IgD-negative memory B cell (primary cell): Measurements from ENCODE around the gene TWNK. TPM values are rescaled to one million over a fixed set of nuclear protein-coding genes. Genes with fewer than 3 reads are reported as not detected.

ENCODE experiments used
- H3K27ac Mint-ChIP-seq, 3 donors: one replicate each; pipeline ENCODE4 v1.8.0; 2020 to 2022; ENCODE audit warnings: mild to moderate bottlenecking in 3 of 3, mixed read lengths in 3 of 3, moderate library complexity in 1 of 3
- H3K27me3 Mint-ChIP-seq: one replicate; pipeline ENCODE4 v1.8.0; 2021; ENCODE audit warnings: mixed read lengths
- H3K36me3 Mint-ChIP-seq: one replicate; pipeline ENCODE4 v1.8.0; 2020; ENCODE audit warnings: mild to moderate bottlenecking, mixed read lengths
- H3K4me1 Mint-ChIP-seq, 3 donors: one replicate each; pipeline ENCODE4 v1.8.0; 2020 to 2022; ENCODE audit warnings: mixed read lengths in 3 of 3, mild to moderate bottlenecking in 1 of 3
- H3K4me3 Mint-ChIP-seq, 4 donors: one replicate each; pipeline ENCODE4 v1.8.0; 2020 to 2022; ENCODE audit warnings: mild to moderate bottlenecking in 4 of 4, mixed read lengths in 4 of 4, moderate library complexity in 3 of 4
- H3K9me3 Mint-ChIP-seq, 3 donors: one replicate each; pipeline ENCODE4 v1.8.0; 2020 to 2021; ENCODE audit warnings: mixed read lengths in 3 of 3, mild to moderate bottlenecking in 1 of 3
- polyA plus RNA-seq: library from polyadenylated mRNA; unstranded; fragments of 300-500 nt; fragmentation: Illumina TruSeq; gene quantifications from one replicate; pipeline ENCODE4 v1.2.3, GENCODE V29; 2021

The TWNK gene
- polyA plus RNA-seq, 1 donor from 2014 or later: 13.6 TPM

GRCh38 chr10:100981178-100981772 is 6.1 kb upstream of the TWNK start:
- Mint-ChIP-seq H3K27me3 (no peaks in the 10 kb centered on the region), H3K4me1 (peaks cover 0 to 6% (median 5%) of the 10 kb centered on the region in 3 donors), H3K36me3 (no peaks in the 10 kb centered on the region), H3K9me3 (no peaks in the 10 kb centered on the region), H3K4me3 (peak overlapping the region in 1 of 4 donors; percentile 55), H3K27ac (no peak overlapping the region)

- peaks cover 12 to 20% (median 13%) of the 10 kb centered on the region in 3 donors for H3K4me1 Mint-ChIP-seq
- no peaks in the 10 kb centered on the region for H3K27me3 Mint-ChIP-seq
- no peaks in the 10 kb centered on the region for H3K9me3 Mint-ChIP-seq
- H3K36me3 Mint-ChIP-seq: peaks cover 2% of the 10 kb centered on the region
- no peak overlapping the region for H3K27ac Mint-ChIP-seq
- peak overlapping the region in 1 of 4 donors; percentile 56 for H3K4me3 Mint-ChIP-seq
Observed at GRCh38 chr10:100982916-100983830, 4.2 kb upstream of the TWNK start.

GRCh38 chr10:100983868-100984671 is 3.3 kb upstream of the TWNK start:
- peaks cover 2% of the 10 kb centered on the region for H3K36me3 Mint-ChIP-seq
- peak overlapping the region in 2 of 4 donors; percentile 56 to 70 for H3K4me3 Mint-ChIP-seq
- no peaks in the 10 kb centered on the region for H3K27me3 Mint-ChIP-seq
- H3K27ac Mint-ChIP-seq: peak overlapping the region in 1 of 3 donors; percentile 57
- peaks cover 12 to 20% (median 13%) of the 10 kb centered on the region in 3 donors for H3K4me1 Mint-ChIP-seq
- no peaks in the 10 kb centered on the region for H3K9me3 Mint-ChIP-seq

GRCh38 chr10:100984672-100985177 is 2.6 kb upstream of the TWNK start:
- Mint-ChIP-seq H3K9me3 (no peaks in the 10 kb centered on the region), H3K36me3 (peaks cover 2% of the 10 kb centered on the region), H3K4me3 (peak overlapping the region in 1 of 4 donors; percentile 2), H3K27me3 (no peaks in the 10 kb centered on the region), H3K4me1 (peaks cover 12 to 25% (median 13%) of the 10 kb centered on the region in 3 donors), H3K27ac (peak overlapping the region in 1 of 3 donors; percentile 57)

GRCh38 chr10:100985336-100985735 is 2.0 kb upstream of the TWNK start:
- peak overlapping the region; percentile 2 to 95 (median 19) for H3K4me3 Mint-ChIP-seq
- H3K36me3 Mint-ChIP-seq: peaks cover 2% of the 10 kb centered on the region
- H3K9me3 Mint-ChIP-seq: no peaks in the 10 kb centered on the region
- no peak overlapping the region for H3K27ac Mint-ChIP-seq
- no peaks in the 10 kb centered on the region for H3K27me3 Mint-ChIP-seq
- peaks cover 13 to 26% (median 13%) of the 10 kb centered on the region in 3 donors for H3K4me1 Mint-ChIP-seq

- H3K27ac Mint-ChIP-seq: peak overlapping the region in 1 of 3 donors; percentile 71
- peaks cover 5% of the 10 kb centered on the region for H3K36me3 Mint-ChIP-seq
- H3K4me3 Mint-ChIP-seq: peak overlapping the region; percentile 95 to 96 (median 95)
- peaks cover 13 to 30% (median 17%) of the 10 kb centered on the region in 3 donors for H3K4me1 Mint-ChIP-seq
- no peaks in the 10 kb centered on the region for H3K27me3 Mint-ChIP-seq
- H3K9me3 Mint-ChIP-seq: no peaks in the 10 kb centered on the region
Observed at GRCh38 chr10:100986623-100986951, 756 bp upstream of the TWNK start.

GRCh38 chr10:100987685-100988049 is 324 bp downstream of the TWNK start:
- H3K27me3 Mint-ChIP-seq: no peaks in the 10 kb centered on the region
- no peaks in the 10 kb centered on the region for H3K9me3 Mint-ChIP-seq
- H3K4me1 Mint-ChIP-seq: peaks cover 11 to 30% (median 17%) of the 10 kb centered on the region in 3 donors
- H3K27ac Mint-ChIP-seq: peak overlapping the region; percentile 16 to 93 (median 85)
- H3K4me3 Mint-ChIP-seq: peak overlapping the region; percentile 95 to 96 (median 95)
- H3K36me3 Mint-ChIP-seq: peaks cover 5% of the 10 kb centered on the region

- H3K27ac Mint-ChIP-seq: peak overlapping the region in 2 of 3 donors; percentile 16 to 93
- peaks cover 5% of the 10 kb centered on the region for H3K36me3 Mint-ChIP-seq
- no peaks in the 10 kb centered on the region for H3K9me3 Mint-ChIP-seq
- peaks cover 11 to 30% (median 17%) of the 10 kb centered on the region in 3 donors for H3K4me1 Mint-ChIP-seq
- H3K27me3 Mint-ChIP-seq: no peaks in the 10 kb centered on the region
- peak overlapping the region; percentile 95 to 96 (median 95) for H3K4me3 Mint-ChIP-seq
Observed at GRCh38 chr10:100988166-100988565, 823 bp downstream of the TWNK start.

GRCh38 chr10:100989088-100989487 is 1.7 kb downstream of the TWNK start:
- Mint-ChIP-seq H3K27ac (no peak overlapping the region), H3K4me1 (peaks cover 11 to 30% (median 17%) of the 10 kb centered on the region in 3 donors)

GRCh38 chr10:100993986-100994708 is 6.8 kb downstream of the TWNK start:
- H3K27ac Mint-ChIP-seq: peak overlapping the region in 1 of 3 donors; percentile 16
- H3K4me3 Mint-ChIP-seq: peak overlapping the region in 2 of 4 donors; percentile 39 to 72
- H3K36me3 Mint-ChIP-seq: peaks cover 4% of the 10 kb centered on the region
- H3K4me1 Mint-ChIP-seq: peaks cover 12 to 22% (median 13%) of the 10 kb centered on the region in 3 donors
- no peaks in the 10 kb centered on the region for H3K27me3 Mint-ChIP-seq
- H3K9me3 Mint-ChIP-seq: no peaks in the 10 kb centered on the region

More at GRCh38 chr10:100989088-100989487, 1.7 kb downstream of the TWNK start:
- Mint-ChIP-seq H3K9me3 (no peaks in the 10 kb centered on the region), H3K27me3 (no peaks in the 10 kb centered on the region), H3K4me3 (peak overlapping the region in 1 of 4 donors; percentile 67), H3K36me3 (peaks cover 5% of the 10 kb centered on the region)

- Mint-ChIP-seq H3K27ac (no peak overlapping the region), H3K4me1 (peaks cover 13 to 17% (median 13%) of the 10 kb centered on the region in 3 donors), H3K4me3 (peak overlapping the region; percentile 17 to 79 (median 68)), H3K36me3 (peaks cover 4% of the 10 kb centered on the region), H3K27me3 (no peaks in the 10 kb centered on the region), H3K9me3 (no peaks in the 10 kb centered on the region)
Observed at GRCh38 chr10:100995181-100995580, 7.8 kb downstream of the TWNK start.

- H3K27ac Mint-ChIP-seq: peak overlapping the region; percentile 38 to 98 (median 90)
- H3K4me1 Mint-ChIP-seq: peaks cover 13 to 16% (median 16%) of the 10 kb centered on the region in 3 donors
- no peaks in the 10 kb centered on the region for H3K36me3 Mint-ChIP-seq
- H3K4me3 Mint-ChIP-seq: peak overlapping the region; percentile 79 to 96 (median 96)
- H3K9me3 Mint-ChIP-seq: no peaks in the 10 kb centered on the region
- H3K27me3 Mint-ChIP-seq: no peaks in the 10 kb centered on the region
Observed at GRCh38 chr10:100996678-100997359, 9.5 kb downstream of the TWNK start.

- no peaks in the 10 kb centered on the region for H3K9me3 Mint-ChIP-seq
- H3K27ac Mint-ChIP-seq: peak overlapping the region; percentile 38 to 98 (median 90)
- H3K27me3 Mint-ChIP-seq: no peaks in the 10 kb centered on the region
- H3K36me3 Mint-ChIP-seq: no peaks in the 10 kb centered on the region
- H3K4me3 Mint-ChIP-seq: peak overlapping the region; percentile 79 to 96 (median 96)
- H3K4me1 Mint-ChIP-seq: peaks cover 13 to 16% (median 16%) of the 10 kb centered on the region in 3 donors
Observed at GRCh38 chr10:100997360-100998182, 10.2 kb downstream of the TWNK start.
